ENCODE data around the gene ANP32A.

ANP32A gene

GRCh38 chr15:68808770-68809169, 11.9 kb downstream of the ANP32A start:
- H3K4me1 ChIP-seq (ENCODE audit: insufficient read depth, low read length), result peaks cover 68% of the 10 kb centered on the region
- H3K4me3 ChIP-seq (ENCODE audit: low read depth in 1 of 2, low read length in 2 of 2), result no peak overlapping the region
- peak overlapping the region; percentile 20 for H3K27ac ChIP-seq (ENCODE audit: low read depth, low read length)
- no peaks in the 10 kb centered on the region for H3K36me3 ChIP-seq (ENCODE audit: insufficient read depth, low read length)
- H3K27me3 ChIP-seq (ENCODE audit: control insufficient read depth in 1 of 2, insufficient read depth in 2 of 2, low read length in 2 of 2), result no peaks in the 10 kb centered on the region
- H3K9ac ChIP-seq (ENCODE audit: low read length), result no peak overlapping the region
- H3K9me3 ChIP-seq (ENCODE audit: low read length), result no peaks in the 10 kb centered on the region

DNA sequence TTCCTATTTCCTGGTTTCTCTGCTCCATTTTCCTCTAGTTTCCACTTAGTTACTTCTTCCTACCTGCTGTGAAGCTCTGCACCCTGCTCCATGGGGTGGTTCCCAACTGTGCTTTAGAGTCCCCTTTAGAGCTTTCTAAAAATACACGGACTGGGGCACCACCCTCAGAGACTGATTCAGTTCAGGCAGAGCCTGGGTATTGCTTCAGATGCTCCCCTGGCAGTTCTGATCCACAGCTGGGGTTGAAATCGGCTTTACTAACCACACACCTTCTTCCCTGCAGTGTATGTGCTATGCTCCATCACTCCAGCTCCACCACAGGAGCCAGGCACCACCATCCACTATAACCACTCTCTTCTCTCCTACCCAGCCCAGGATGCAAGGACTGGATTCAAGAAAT, 12.6 kb downstream of the ANP32A start:
- Histone ChIP-seq H3K27me3 (ENCODE audit: control insufficient read depth in 1 of 2, insufficient read depth in 2 of 2, low read length in 2 of 2) (no peaks in the 10 kb centered on the region), H3K4me1 (ENCODE audit: insufficient read depth, low read length) (peaks cover 61% of the 10 kb centered on the region), H3K9ac (ENCODE audit: low read length) (no peak overlapping the region), H3K36me3 (ENCODE audit: insufficient read depth, low read length) (no peaks in the 10 kb centered on the region), H3K4me3 (ENCODE audit: low read depth in 1 of 2, low read length in 2 of 2) (peak overlapping the region in 1 of 2 donors; percentile 12), H3K27ac (ENCODE audit: low read depth, low read length) (peak overlapping the region; percentile 41), H3K9me3 (ENCODE audit: low read length) (no peaks in the 10 kb centered on the region)

- no peaks in the 10 kb centered on the region for H3K9me3 ChIP-seq (ENCODE audit: low read length)
- no peaks in the 10 kb centered on the region for H3K27me3 ChIP-seq (ENCODE audit: control insufficient read depth in 1 of 2, insufficient read depth in 2 of 2, low read length in 2 of 2)
- no peak overlapping the region for H3K4me3 ChIP-seq (ENCODE audit: low read depth in 1 of 2, low read length in 2 of 2)
- H3K9ac ChIP-seq (ENCODE audit: low read length), result no peak overlapping the region
- H3K27ac ChIP-seq (ENCODE audit: low read depth, low read length), result peak overlapping the region; percentile 82
- H3K4me1 ChIP-seq (ENCODE audit: insufficient read depth, low read length), result peaks cover 53% of the 10 kb centered on the region
- no peaks in the 10 kb centered on the region for H3K36me3 ChIP-seq (ENCODE audit: insufficient read depth, low read length)
Observed at GRCh38 chr15:68807249-68807648, 13.4 kb downstream of the ANP32A start.

DNA sequence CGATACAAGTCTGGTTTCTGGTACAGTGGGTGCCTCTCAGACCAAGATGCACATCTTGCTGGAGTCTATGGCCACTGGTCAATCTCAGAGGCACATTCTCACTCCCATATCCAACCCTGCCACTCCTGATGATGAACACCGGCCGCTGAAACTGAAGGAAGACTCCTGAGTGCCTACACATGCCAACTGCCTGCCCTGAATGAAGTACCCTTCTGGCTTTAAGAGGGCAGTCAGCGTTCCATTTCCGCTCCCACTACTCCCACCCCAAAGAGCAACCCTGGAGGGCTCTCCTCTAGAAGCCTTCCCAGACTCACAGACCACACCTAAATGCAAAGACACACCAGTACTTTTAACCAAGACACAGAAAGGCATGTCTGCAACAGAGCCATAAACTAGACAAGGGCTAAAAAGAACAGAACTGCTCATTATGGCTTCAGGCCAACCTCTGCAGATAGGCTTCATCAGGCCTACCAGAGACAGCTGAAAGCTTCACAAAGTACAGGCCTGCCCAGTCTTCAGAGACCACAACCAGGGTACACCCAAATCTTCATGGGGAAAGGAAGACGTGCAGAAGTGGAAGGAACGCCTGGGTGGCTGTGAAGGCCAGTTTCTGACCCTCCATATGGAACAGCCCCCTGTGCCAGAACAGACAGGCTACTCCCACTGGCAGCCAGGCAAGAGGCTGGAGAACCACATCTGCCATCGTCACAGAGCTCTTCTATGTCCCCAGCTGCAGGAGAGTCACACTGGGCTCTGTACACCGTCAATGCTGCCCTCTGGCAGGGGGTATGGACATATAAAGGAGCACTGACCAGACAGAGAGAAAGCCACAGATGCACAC, 14.3 kb downstream of the ANP32A start:
- Histone ChIP-seq H3K4me3 (ENCODE audit: low read depth in 1 of 2, low read length in 2 of 2) (peak overlapping the region in 1 of 2 donors; percentile 19), H3K9me3 (ENCODE audit: low read length) (no peaks in the 10 kb centered on the region), H3K27ac (ENCODE audit: low read depth, low read length) (peak overlapping the region; percentile 82), H3K4me1 (ENCODE audit: insufficient read depth, low read length) (peaks cover 53% of the 10 kb centered on the region), H3K9ac (ENCODE audit: low read length) (peak overlapping the region; percentile 9), H3K36me3 (ENCODE audit: insufficient read depth, low read length) (no peaks in the 10 kb centered on the region), H3K27me3 (ENCODE audit: control insufficient read depth in 1 of 2, insufficient read depth in 2 of 2, low read length in 2 of 2) (no peaks in the 10 kb centered on the region)

DNA sequence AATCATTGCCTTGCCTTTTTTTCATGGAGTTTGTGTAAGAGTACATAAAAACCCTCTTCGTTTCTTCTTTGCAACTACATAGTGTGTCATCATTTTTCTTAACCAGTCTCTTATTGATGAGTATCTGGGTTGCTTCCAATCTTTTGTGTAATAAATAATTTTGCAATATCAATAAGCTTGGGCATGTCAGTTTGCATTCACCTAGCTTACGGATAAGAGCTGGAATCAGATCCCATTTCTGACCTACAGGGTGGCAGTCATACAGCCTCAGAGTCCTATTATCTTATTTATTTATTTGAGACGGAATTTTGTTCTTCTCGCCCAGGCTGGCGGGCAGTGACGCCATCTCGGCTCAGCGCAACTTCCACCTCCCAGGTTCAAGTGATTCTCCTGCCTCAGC, 18.3 kb downstream of the ANP32A start:
- no peak overlapping the region for H3K4me3 ChIP-seq (ENCODE audit: low read depth in 1 of 2, low read length in 2 of 2)
- H3K9ac ChIP-seq (ENCODE audit: low read length), result no peak overlapping the region
- no peaks in the 10 kb centered on the region for H3K36me3 ChIP-seq (ENCODE audit: insufficient read depth, low read length)
- H3K4me1 ChIP-seq (ENCODE audit: insufficient read depth, low read length), result peaks cover 47% of the 10 kb centered on the region
- no peaks in the 10 kb centered on the region for H3K9me3 ChIP-seq (ENCODE audit: low read length)
- H3K27me3 ChIP-seq (ENCODE audit: control insufficient read depth in 1 of 2, insufficient read depth in 2 of 2, low read length in 2 of 2), result no peaks in the 10 kb centered on the region
- no peak overlapping the region for H3K27ac ChIP-seq (ENCODE audit: low read depth, low read length)

DNA sequence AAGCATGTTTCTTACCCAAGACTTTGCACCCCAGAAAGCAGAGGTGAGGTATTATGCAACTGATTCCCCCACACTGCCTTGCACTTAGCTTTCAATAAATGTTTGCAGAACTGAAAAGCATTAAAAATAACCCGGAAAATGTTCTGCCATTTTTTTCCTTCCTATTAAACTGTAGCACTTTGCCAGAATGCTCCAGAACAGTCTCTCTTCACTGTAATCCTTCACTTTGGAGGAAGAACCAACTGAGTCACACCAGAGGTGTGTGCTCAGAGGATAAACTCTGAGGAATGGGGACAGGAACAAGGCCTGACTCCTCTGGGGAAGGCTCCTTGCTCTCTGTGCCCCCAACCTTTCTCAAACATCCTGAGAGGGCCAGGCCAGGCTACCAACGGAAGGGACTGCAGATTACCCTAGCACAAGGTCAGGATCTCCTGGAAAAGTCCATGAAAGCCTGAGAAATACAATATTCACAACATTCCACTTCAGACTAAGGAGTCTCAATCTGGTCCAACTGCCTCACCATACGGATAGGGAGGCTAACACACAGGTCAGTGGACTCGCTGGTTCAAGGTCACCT, 19.0 kb downstream of the ANP32A start:
- Histone ChIP-seq H3K27me3 (ENCODE audit: control insufficient read depth in 1 of 2, insufficient read depth in 2 of 2, low read length in 2 of 2) (no peaks in the 10 kb centered on the region), H3K4me1 (ENCODE audit: insufficient read depth, low read length) (peaks cover 47% of the 10 kb centered on the region), H3K9me3 (ENCODE audit: low read length) (no peaks in the 10 kb centered on the region), H3K9ac (ENCODE audit: low read length) (no peak overlapping the region), H3K27ac (ENCODE audit: low read depth, low read length) (no peak overlapping the region), H3K36me3 (ENCODE audit: insufficient read depth, low read length) (no peaks in the 10 kb centered on the region), H3K4me3 (ENCODE audit: low read depth in 1 of 2, low read length in 2 of 2) (no peak overlapping the region)

- H3K4me1 ChIP-seq (ENCODE audit: insufficient read depth, low read length), result peaks cover 46% of the 10 kb centered on the region
- H3K9me3 ChIP-seq (ENCODE audit: low read length), result no peaks in the 10 kb centered on the region
- no peak overlapping the region for H3K27ac ChIP-seq (ENCODE audit: low read depth, low read length)
- H3K27me3 ChIP-seq (ENCODE audit: control insufficient read depth in 1 of 2, insufficient read depth in 2 of 2, low read length in 2 of 2), result no peaks in the 10 kb centered on the region
- no peak overlapping the region for H3K4me3 ChIP-seq (ENCODE audit: low read depth in 1 of 2, low read length in 2 of 2)
- H3K9ac ChIP-seq (ENCODE audit: low read length), result no peak overlapping the region
- no peaks in the 10 kb centered on the region for H3K36me3 ChIP-seq (ENCODE audit: insufficient read depth, low read length)
Observed at GRCh38 chr15:68800875-68801274, 19.8 kb downstream of the ANP32A start.

DNA sequence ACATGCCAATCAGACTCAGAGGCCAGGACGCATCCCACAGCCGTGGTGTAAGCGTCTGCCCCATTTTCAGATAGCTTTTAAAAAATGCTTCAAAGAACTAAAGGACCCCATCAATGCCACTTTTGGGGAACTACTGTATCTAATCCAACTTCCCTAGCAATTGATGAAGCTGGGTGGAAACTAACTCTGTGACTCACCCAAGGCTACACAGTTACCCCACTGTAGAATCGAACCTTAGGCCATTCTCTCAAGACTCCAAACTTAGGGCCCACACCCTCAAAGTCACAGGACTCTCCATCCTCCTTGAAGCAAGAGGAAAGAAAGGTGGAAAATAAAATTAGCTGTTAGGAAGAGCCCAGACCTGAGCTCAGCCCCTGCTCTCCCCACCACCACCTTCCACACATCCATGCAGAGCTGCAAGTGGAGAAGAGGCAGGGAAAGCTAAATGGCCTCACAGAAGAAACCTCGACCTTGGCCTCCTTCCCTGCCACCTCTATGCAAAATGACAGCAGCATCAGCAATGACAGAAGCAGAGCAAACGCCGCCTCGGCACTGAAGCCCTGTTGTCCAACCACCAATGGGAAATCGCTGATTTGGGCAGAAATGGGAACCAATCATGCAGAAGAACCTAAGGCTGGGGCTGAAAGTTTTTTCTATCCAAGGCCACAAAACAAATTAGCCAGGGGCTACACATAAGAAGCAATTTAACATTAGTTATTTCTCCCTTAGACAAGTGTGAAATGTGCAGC, 22.2 kb downstream of the ANP32A start:
- Histone ChIP-seq H3K9ac (ENCODE audit: low read length) (no peak overlapping the region), H3K27me3 (ENCODE audit: control insufficient read depth in 1 of 2, insufficient read depth in 2 of 2, low read length in 2 of 2) (no peaks in the 10 kb centered on the region), H3K36me3 (ENCODE audit: insufficient read depth, low read length) (no peaks in the 10 kb centered on the region), H3K27ac (ENCODE audit: low read depth, low read length) (no peak overlapping the region), H3K9me3 (ENCODE audit: low read length) (no peaks in the 10 kb centered on the region), H3K4me3 (ENCODE audit: low read depth in 1 of 2, low read length in 2 of 2) (no peak overlapping the region), H3K4me1 (ENCODE audit: insufficient read depth, low read length) (peaks cover 59% of the 10 kb centered on the region)

- Histone ChIP-seq H3K4me3 (ENCODE audit: low read depth in 1 of 2, low read length in 2 of 2) (no peak overlapping the region), H3K27me3 (ENCODE audit: control insufficient read depth in 1 of 2, insufficient read depth in 2 of 2, low read length in 2 of 2) (no peaks in the 10 kb centered on the region), H3K4me1 (ENCODE audit: insufficient read depth, low read length) (peaks cover 66% of the 10 kb centered on the region), H3K27ac (ENCODE audit: low read depth, low read length) (no peak overlapping the region), H3K9me3 (ENCODE audit: low read length) (no peaks in the 10 kb centered on the region), H3K36me3 (ENCODE audit: insufficient read depth, low read length) (no peaks in the 10 kb centered on the region), H3K9ac (ENCODE audit: low read length) (no peak overlapping the region)
Observed at GRCh38 chr15:68797599-68798345, 22.9 kb downstream of the ANP32A start.

DNA sequence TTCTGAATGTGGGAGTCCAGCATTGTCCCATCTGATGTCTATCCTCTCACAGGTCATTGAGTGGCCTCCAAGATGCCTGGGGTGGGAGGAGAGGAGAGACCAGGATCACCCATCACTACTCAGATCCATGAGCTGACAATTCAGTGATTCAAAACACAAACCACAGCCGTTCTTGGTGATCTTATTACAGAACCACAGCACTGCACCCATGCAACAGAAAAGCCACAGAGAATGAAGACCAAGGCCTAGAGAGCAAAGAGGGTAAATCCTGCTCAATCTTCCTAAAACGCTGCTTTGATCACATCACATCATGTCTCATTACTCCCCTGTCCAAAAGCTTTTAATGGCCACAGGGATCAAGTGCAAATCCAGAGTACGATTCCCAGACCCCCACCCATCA, 23.5 kb downstream of the ANP32A start:
- no peaks in the 10 kb centered on the region for H3K27me3 ChIP-seq (ENCODE audit: control insufficient read depth in 1 of 2, insufficient read depth in 2 of 2, low read length in 2 of 2)
- H3K9ac ChIP-seq (ENCODE audit: low read length), result no peak overlapping the region
- no peak overlapping the region for H3K27ac ChIP-seq (ENCODE audit: low read depth, low read length)
- no peak overlapping the region for H3K4me3 ChIP-seq (ENCODE audit: low read depth in 1 of 2, low read length in 2 of 2)
- H3K4me1 ChIP-seq (ENCODE audit: insufficient read depth, low read length), result peaks cover 72% of the 10 kb centered on the region
- H3K36me3 ChIP-seq (ENCODE audit: insufficient read depth, low read length), result no peaks in the 10 kb centered on the region
- no peaks in the 10 kb centered on the region for H3K9me3 ChIP-seq (ENCODE audit: low read length)

GRCh38 chr15:68796576-68796975, 24.1 kb downstream of the ANP32A start:
- H3K36me3 ChIP-seq (ENCODE audit: insufficient read depth, low read length), result no peaks in the 10 kb centered on the region
- H3K4me3 ChIP-seq (ENCODE audit: low read depth in 1 of 2, low read length in 2 of 2), result no peak overlapping the region
- no peaks in the 10 kb centered on the region for H3K27me3 ChIP-seq (ENCODE audit: control insufficient read depth in 1 of 2, insufficient read depth in 2 of 2, low read length in 2 of 2)
- no peak overlapping the region for H3K27ac ChIP-seq (ENCODE audit: low read depth, low read length)
- H3K4me1 ChIP-seq (ENCODE audit: insufficient read depth, low read length), result peaks cover 72% of the 10 kb centered on the region
- H3K9ac ChIP-seq (ENCODE audit: low read length), result no peak overlapping the region
- H3K9me3 ChIP-seq (ENCODE audit: low read length), result no peaks in the 10 kb centered on the region
